Adipocyte (in vitro differentiated cells): ENCODE data around the gene LAMA1.

Experiments used
- DNase-seq: peaks from one replicate; pipeline ENCODE4 v3.0.0-alpha.2; 2015; ENCODE audit warnings: low read depth
- H3K27me3 ChIP-seq: replicated peaks from 2 replicates; pipeline ENCODE4 v1.7.0; 2013; ENCODE audit warnings: mild to moderate bottlenecking, low read length, moderate library complexity; ENCODE audit not compliant: control insufficient read depth, insufficient read depth
- H3K36me3 ChIP-seq: 2 replicates; pipeline ENCODE4 v1.7.0; 2013; ENCODE audit warnings: low read length, mild to moderate bottlenecking, moderate library complexity; ENCODE audit not compliant: control insufficient read depth, insufficient read depth, severe bottlenecking
- H3K4me1 ChIP-seq: 2 replicates; pipeline ENCODE4 v1.7.0; 2013; ENCODE audit warnings: mild to moderate bottlenecking, low read length, moderate library complexity; ENCODE audit not compliant: control insufficient read depth, insufficient read depth
- H3K4me3 ChIP-seq: 2 replicates; pipeline ENCODE4 v1.7.0; 2013; ENCODE audit warnings: mild to moderate bottlenecking, low read length, moderate library complexity
- H3K9ac ChIP-seq: 2 replicates; pipeline ENCODE4 v1.7.0; 2013; ENCODE audit warnings: mild to moderate bottlenecking, low read length, moderate library complexity
- H3K9me3 ChIP-seq: 2 replicates; pipeline ENCODE4 v1.7.0; 2013; ENCODE audit warnings: mild to moderate bottlenecking, low read length, moderate library complexity; ENCODE audit not compliant: control insufficient read depth

Gene LAMA1

DNA sequence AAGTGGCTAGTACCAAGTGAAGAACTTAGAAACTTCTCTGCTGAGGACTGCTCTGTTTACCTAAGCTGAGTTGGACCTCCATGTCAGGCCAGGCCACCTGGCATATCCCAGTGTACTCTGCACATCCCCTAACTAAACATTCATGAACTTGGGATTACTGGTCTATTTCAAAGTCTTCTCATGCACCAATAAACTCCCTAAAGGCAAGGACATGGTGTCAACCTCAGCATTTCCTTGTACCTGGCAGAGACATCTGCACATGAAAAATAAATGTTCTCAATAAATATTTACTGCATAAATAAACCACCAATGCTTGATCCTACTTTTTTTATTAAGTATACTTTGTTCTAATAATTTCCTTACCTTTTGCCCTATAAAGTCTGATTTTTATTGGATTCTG is 124.8 kb downstream of the LAMA1 start:
- no peak for DNase-seq
- H3K36me3 ChIP-seq: no peaks in the 10 kb centered on the region
- H3K4me1 ChIP-seq: peaks cover 15% of the 10 kb centered on the region
- H3K9ac ChIP-seq: no peak overlapping the region
- no peaks in the 10 kb centered on the region for H3K9me3 ChIP-seq
- H3K27me3 ChIP-seq: no peaks in the 10 kb centered on the region
- H3K4me3 ChIP-seq: no peak overlapping the region

DNA sequence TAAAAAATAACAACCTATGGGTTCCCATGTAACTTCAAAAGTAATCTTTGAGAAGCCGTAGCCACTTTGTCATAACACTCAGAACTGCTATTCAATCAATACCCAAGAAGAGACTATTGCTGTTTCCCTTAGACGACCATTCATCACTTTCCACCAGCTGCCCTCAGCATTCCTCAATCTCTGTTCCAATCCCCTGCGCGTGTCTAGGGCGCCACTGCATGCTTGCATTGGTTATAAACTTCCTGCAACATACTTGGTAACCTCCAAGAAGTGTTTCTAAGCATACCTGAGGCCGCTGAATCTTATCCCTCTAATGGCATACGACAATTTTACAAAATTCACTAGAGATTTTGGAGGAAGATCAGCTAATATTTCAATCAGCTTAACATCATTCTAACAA is 134.2 kb downstream of the LAMA1 start:
- H3K4me3 ChIP-seq: no peak overlapping the region
- H3K9me3 ChIP-seq: no peaks in the 10 kb centered on the region
- DNase-seq: no peak
- H3K36me3 ChIP-seq: no peaks in the 10 kb centered on the region
- H3K9ac ChIP-seq: no peak overlapping the region
- H3K27me3 ChIP-seq: no peaks in the 10 kb centered on the region
- no peaks in the 10 kb centered on the region for H3K4me1 ChIP-seq

DNA sequence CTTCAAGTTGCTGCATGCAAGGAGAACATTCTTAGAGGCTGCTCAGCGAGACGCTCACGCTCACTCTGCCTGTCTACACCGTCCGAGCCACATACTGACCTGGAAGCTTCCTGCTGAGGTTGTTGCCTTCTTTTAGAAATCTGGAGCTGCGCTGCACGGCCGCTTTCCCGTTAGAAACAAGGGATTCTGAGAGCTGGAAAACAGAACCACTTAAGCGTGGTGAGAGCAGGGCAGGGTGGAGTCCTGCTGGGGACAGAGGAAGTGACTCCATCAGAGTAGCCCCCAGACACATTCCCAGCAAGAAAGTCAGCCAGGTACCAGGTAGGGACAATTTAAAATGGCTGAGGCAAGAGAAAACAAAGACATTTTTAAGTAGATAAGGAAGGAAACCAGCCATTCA is 135.2 kb downstream of the LAMA1 start:
- DNase-seq: no peak
- Histone ChIP-seq H3K4me3 (no peak overlapping the region), H3K36me3 (peaks cover 5% of the 10 kb centered on the region), H3K9me3 (no peaks in the 10 kb centered on the region), H3K4me1 (no peaks in the 10 kb centered on the region), H3K9ac (no peak overlapping the region), H3K27me3 (no peaks in the 10 kb centered on the region)

DNA sequence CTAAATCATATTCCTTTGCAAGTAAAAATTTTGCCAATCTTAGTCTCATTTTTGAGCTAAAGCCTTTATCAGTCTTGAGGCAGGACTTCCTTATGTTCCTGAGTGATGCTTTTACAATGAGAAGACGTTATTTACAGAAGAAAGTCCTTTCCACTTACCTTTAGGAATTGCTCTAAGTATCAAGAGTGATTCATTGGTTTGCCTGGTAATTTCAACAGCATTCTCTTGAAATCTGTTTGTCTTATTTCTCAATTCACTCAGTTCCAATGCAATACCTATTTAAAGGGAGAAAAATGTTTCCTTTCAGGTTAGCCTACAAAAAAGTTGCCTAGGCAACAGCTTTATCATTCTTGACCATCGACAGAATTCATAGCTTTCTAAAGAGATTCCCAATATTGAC is 137.2 kb downstream of the LAMA1 start:
- Histone ChIP-seq H3K4me3 (no peak overlapping the region), H3K9me3 (no peaks in the 10 kb centered on the region), H3K4me1 (no peaks in the 10 kb centered on the region), H3K27me3 (no peaks in the 10 kb centered on the region), H3K9ac (no peak overlapping the region), H3K36me3 (peaks cover 5% of the 10 kb centered on the region)
- peak; percentile 14 for DNase-seq

DNA sequence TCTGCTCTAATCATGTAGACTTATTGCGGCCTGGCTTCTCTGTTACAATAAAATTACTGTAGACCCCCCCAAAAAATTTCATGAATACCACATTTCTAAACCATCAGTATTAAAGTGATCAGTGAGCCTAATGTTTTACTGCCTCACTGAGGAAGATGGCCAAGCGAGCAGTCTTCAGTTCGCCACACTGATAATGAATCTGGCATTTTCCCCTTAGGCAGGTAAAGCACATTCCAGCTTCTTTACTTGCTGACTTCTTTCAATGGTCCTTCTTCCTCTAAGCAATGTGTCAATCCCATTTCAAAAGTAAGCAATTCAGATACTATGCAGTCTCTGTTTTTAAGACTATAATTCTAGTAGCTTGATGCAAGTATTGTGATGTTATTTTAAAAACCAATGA is 137.6 kb downstream of the LAMA1 start:
- Histone ChIP-seq H3K4me3 (no peak overlapping the region), H3K36me3 (peaks cover 5% of the 10 kb centered on the region)
- DNase-seq: no peak

DNA sequence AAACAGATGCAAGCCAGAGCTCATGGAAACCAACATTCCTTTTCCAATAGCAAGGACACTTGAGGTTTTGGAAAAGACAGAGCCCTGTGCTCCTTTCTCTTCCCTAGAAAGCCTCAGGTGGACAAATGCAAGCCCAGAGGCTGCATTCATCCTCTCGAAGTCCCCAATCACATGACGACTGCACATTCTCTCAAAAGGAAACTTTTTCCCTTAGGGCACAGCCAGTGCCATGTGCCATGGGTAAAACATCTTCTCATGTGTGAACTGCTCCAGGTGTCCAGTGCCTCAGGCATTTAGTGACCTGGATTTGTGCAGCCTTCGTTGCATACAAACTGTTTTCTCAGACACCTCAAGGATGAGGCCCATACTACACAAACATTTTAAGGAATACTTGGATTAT is 140.7 kb downstream of the LAMA1 start:
- no peak overlapping the region for H3K9ac ChIP-seq
- peaks cover 5% of the 10 kb centered on the region for H3K36me3 ChIP-seq
- peaks cover 3% of the 10 kb centered on the region for H3K4me1 ChIP-seq
- no peak overlapping the region for H3K4me3 ChIP-seq
- DNase-seq: no peak
- no peaks in the 10 kb centered on the region for H3K9me3 ChIP-seq
- H3K27me3 ChIP-seq: no peaks in the 10 kb centered on the region

More for the DNA sequence above, 137.6 kb downstream of the LAMA1 start:
- no peaks in the 10 kb centered on the region for H3K9me3 ChIP-seq
- H3K27me3 ChIP-seq: no peaks in the 10 kb centered on the region
- no peak overlapping the region for H3K9ac ChIP-seq
- no peaks in the 10 kb centered on the region for H3K4me1 ChIP-seq

DNA sequence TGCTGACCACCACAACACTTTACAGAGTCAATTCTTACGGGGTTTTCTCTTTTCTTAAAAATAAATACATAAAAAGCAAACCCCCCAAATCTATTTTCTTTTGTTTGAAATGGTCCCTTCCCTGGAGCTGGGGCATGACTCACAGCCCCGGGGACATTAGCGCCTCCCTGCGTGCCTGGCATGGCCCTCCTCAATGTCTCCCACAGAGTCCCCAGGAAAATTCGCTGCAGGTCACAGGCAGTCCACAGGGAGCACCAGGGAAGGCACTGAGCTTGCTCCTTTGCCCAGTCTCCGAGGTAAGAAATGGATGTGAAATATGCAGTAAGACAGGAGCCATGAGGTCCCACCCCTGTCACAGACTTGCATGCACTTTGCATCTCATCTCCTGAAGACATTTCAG is 142.5 kb downstream of the LAMA1 start:
- Histone ChIP-seq H3K9ac (no peak overlapping the region), H3K9me3 (no peaks in the 10 kb centered on the region), H3K36me3 (peaks cover 5% of the 10 kb centered on the region), H3K4me3 (no peak overlapping the region), H3K4me1 (peaks cover 3% of the 10 kb centered on the region), H3K27me3 (no peaks in the 10 kb centered on the region)
- no peak for DNase-seq

DNA sequence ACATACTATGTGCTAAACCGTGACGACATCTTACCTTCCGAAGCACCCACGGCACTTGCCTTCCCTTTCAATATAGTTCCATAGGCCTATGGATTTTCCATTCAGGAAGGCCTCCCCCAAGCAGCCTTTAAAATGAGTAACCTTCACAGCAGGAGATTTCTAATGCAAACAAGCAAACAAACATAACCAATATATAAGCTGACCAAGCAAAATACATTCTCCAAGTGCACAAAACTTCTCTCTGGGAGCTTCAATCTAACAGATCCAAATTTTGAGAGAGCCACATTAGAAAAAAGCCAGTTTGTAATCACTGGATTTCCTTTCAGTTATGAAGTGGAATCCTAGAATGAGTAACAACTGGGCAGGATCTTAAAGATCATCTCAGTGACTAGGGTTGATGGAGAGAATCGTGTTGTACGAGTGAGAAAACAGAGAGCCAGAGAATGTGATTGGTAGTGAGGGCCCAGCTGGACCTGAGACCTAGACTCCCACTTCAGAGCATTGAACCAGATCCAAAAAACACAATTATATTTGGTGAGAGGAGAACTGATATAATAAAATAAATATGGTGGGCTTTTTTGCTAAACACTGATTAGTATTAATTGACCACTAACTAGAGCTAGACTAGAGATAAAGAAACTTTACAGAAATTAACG is 145.6 kb downstream of the LAMA1 start:
- no peaks in the 10 kb centered on the region for H3K9me3 ChIP-seq
- no peaks in the 10 kb centered on the region for H3K27me3 ChIP-seq
- no peaks in the 10 kb centered on the region for H3K36me3 ChIP-seq
- peaks cover 3% of the 10 kb centered on the region for H3K4me1 ChIP-seq
- H3K9ac ChIP-seq: no peak overlapping the region
- H3K4me3 ChIP-seq: no peak overlapping the region
- DNase-seq: no peak

DNA sequence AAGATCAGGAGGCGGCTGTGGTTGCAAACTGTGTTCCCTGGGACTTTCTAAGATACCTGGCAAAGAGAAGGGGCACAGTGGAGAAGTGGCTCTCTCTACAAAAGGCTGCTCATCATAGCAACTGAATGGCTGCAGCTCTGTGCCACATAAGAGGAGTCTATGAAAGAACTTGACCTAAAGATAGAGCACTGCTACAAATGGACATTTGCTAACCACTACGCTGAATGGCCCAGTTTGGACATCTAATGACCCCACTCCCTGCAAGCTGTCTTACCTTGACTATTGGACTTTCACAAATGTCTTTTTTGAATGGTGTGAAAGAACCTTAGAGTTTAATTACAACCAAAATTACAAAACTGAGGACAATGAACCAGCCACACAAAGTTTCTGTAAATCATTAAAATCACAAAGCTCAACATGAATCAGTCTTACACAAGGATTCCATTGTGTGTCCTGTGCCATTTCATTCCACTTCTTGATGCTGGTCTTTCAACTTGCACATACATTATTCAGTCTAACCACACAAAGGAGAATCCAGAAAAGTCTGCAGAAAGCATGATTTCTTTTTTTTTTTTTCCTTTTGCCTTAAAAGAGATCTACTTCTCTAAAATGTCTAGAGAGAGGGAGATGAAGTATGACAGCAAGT is 154.0 kb downstream of the LAMA1 start:
- H3K9ac ChIP-seq: no peak overlapping the region
- H3K27me3 ChIP-seq: no peaks in the 10 kb centered on the region
- no peaks in the 10 kb centered on the region for H3K36me3 ChIP-seq
- H3K4me1 ChIP-seq: no peaks in the 10 kb centered on the region
- no peak for DNase-seq
- H3K9me3 ChIP-seq: no peaks in the 10 kb centered on the region
- no peak overlapping the region for H3K4me3 ChIP-seq

DNA sequence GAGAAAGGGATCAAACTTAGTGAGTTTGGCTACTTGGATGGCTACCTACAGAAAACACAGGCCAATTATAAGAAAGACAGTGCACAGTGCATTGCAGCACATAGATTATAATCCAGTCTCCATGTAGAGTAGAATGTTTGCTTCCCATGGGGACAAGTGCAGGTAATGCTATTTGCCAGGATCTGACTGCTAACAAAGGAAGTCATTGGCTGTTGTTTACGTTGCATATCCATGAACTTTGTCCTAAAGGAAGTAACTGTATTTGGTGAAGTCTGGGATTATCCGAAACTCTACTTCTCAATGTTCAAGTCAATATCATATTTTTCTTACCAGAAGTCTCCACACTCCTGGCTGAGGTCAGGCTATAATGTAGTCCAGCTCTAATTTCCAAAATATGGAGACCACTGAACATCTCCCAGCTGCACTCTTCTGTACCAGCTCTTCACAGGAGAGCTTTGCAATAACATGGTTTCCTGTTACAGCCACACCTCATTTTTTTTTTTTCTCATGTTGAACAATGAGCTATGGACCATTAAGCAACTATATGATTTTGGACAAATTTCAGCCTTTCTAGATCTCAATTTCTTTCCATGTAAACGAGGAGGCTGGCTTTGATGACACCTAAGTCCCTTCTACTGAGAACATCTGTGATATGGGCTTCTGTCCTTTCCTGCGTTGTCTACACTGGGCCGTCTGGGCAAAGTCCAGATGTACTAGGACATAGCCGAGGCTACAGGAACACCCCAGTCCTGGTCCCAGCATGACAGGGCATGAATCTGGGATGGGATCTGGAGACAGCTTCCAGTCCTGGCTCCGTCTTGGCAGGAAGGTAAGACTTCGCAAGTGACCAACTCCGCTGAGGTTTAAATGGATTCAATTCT is 154.8 kb downstream of the LAMA1 start:
- Histone ChIP-seq H3K4me3 (no peak overlapping the region), H3K36me3 (no peaks in the 10 kb centered on the region), H3K27me3 (no peaks in the 10 kb centered on the region), H3K9ac (no peak overlapping the region), H3K9me3 (no peaks in the 10 kb centered on the region), H3K4me1 (no peaks in the 10 kb centered on the region)
- DNase-seq: peak; percentile 1

DNA sequence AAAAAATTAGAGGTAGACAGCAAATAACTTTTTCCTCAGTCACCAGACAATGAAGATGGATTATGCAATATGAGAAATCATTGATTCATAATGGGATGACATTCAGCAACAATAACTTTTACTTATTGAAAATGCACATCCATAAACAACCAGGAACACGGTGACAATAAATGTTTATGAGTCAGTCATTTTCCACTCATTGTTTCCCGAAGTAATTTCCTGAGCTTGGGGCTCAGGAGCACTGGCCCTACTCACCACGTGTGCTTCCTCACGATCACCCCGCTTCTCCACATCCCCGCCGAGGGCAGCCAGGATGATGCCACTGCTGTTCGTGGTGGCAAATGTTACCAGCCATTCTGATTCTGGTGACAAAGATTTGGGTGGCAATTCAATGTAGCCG is 156.3 kb downstream of the LAMA1 start:
- H3K4me1 ChIP-seq: no peaks in the 10 kb centered on the region
- no peak for DNase-seq
- H3K36me3 ChIP-seq: no peaks in the 10 kb centered on the region
- no peak overlapping the region for H3K4me3 ChIP-seq
- no peaks in the 10 kb centered on the region for H3K27me3 ChIP-seq
- no peak overlapping the region for H3K9ac ChIP-seq
- H3K9me3 ChIP-seq: no peaks in the 10 kb centered on the region
